Thymus (tissue), 11 donors: ENCODE data around the gene OR10G3. TPM values are rescaled to one million over a fixed set of nuclear protein-coding genes. Genes with fewer than 3 reads are reported as not detected.
A peak's percentile ranks its signal among the peaks of the same experiment; 100 is the strongest.

Experiments
- DNase-seq, 9 donors: peaks; one replicate each; pipeline ENCODE4 v3.0.0-alpha.2; 2013; ENCODE audit warnings: low spot score in 9 of 9, low read depth in 6 of 9, missing footprints in 1 of 9
- H3K27ac ChIP-seq, 2 donors: one replicate each; pipeline ENCODE4 v1.5.1; 2013; ENCODE audit warnings: control low read depth in 1 of 2, low read depth in 1 of 2, low read length in 1 of 2, mild to moderate bottlenecking in 1 of 2, moderate library complexity in 1 of 2
- H3K27me3 ChIP-seq, 2 donors: one replicate each; pipeline ENCODE4 v1.5.1; 2013; ENCODE audit warnings: low read length in 1 of 2; ENCODE audit not compliant: control insufficient read depth in 2 of 2, insufficient read depth in 1 of 2
- H3K36me3 ChIP-seq, 2 donors: one replicate each; pipeline ENCODE4 v1.5.1; 2013; ENCODE audit warnings: low read length in 1 of 2, mild to moderate bottlenecking in 1 of 2, moderate library complexity in 1 of 2; ENCODE audit not compliant: control insufficient read depth in 2 of 2, insufficient read depth in 2 of 2
- H3K4me1 ChIP-seq, 2 donors: one replicate each; pipeline ENCODE4 v1.5.1; 2013; ENCODE audit warnings: low read length in 2 of 2; ENCODE audit not compliant: control insufficient read depth in 2 of 2, insufficient read depth in 2 of 2
- H3K4me3 ChIP-seq, 2 donors: one replicate each; pipeline ENCODE4 v1.5.1; 2013; ENCODE audit warnings: low read length in 2 of 2, control low read depth in 1 of 2, mild to moderate bottlenecking in 1 of 2
- H3K9me3 ChIP-seq, 2 donors: one replicate each; pipeline ENCODE4 v1.5.1; 2013; ENCODE audit warnings: low read length in 1 of 2, mild to moderate bottlenecking in 1 of 2; ENCODE audit not compliant: control insufficient read depth in 2 of 2, insufficient read depth in 1 of 2
- WGBS: extraction: QIAGEN DNeasy Blood & Tissue Kit; methylation state at CpG from one replicate; pipeline ENCODE4 v1.1.7; 2013; 5-methylcytosine and 5-hydroxymethylcytosine counted together
- polyA plus RNA-seq: library from polyadenylated mRNA; stranded (reverse); fragments of 200-250 nt; gene quantifications from one replicate; pipeline ENCODE4 v1.2.3, GENCODE V29; 2013
- total RNA-seq: library from RNA; stranded (reverse); fragments of 120-200 nt; gene quantifications from one replicate; pipeline ENCODE4 v1.2.4, GENCODE V29; 2013
- donor health status: healthy.

OR10G3 gene
- total and polyA plus RNA-seq, 2 donors: 0.07 TPM; not detected in 1

DNA sequence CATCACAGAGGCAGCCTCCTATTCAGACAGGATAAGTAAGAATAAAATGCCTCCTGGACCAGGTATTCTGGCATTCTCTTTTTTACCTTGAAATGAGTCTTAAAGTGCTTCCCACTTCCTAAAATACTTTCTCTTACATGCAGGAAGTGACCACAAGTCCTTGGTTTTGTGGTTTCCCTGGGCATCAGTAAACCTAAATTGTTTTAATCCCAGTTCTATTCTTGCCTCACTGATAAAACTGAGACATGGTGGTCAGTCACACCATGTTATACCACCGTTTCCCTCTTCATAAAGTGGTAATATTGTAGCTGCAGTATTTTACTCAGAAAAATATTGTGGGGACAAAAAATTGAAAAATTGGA lies 52.6 kb downstream of the OR10G3 start:
- Histone ChIP-seq H3K27me3 (no peaks in the 10 kb centered on the region), H3K4me1 (peaks cover 8 to 20% of the 10 kb centered on the region in 2 donors), H3K4me3 (no peak overlapping the region), H3K36me3 (peaks cover 0 to 3% of the 10 kb centered on the region in 2 donors), H3K9me3 (no peaks in the 10 kb centered on the region), H3K27ac (peak overlapping the region in 1 of 2 donors; percentile 78)
- DNase-seq: no peak
- WGBS: 52% methylated on average over 1 of the region's 1 CpG

DNA sequence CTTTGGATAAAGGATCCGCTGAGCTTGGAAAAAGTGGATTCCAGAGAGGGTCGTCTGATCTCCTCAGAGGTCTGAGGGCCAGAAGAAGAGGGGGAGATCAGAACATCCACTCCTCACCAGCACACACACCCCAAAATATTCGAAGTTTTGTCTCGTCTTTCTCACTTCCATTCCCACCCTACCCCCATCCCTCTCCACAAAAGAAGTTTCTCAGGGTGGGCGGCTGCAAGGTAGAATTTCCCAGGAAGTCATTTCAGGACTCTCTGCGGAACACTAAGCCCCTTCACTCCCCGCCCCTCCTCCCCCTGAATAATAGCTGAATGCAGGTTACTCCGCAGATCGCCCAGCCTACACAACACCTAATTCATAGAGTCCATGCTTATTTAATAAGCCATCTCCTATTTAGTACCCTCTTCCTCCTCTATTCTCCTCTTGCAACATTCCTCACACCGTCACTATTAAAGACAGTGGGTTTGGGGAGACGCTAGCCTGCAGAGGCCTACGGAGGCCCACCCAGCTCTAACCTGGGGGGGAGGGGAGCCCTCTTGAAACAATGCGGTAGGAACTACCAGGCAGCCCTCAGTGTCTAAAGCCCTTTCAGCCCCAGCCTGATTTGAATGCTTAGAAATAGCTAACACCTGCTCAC lies 53.1 kb downstream of the OR10G3 start:
- Histone ChIP-seq H3K4me3 (peak overlapping the region; percentile 72 to 87), H3K27me3 (no peaks in the 10 kb centered on the region), H3K27ac (peak overlapping the region; percentile 78 to 80), H3K36me3 (peaks cover 0 to 3% of the 10 kb centered on the region in 2 donors), H3K9me3 (no peaks in the 10 kb centered on the region), H3K4me1 (peaks cover 8 to 20% of the 10 kb centered on the region in 2 donors)
- WGBS: 18% methylated on average over 13 of the region's 13 CpGs
- peak in 5 of 9 donors; percentile 11 to 73 (median 46) for DNase-seq

- peak; percentile 67 to 92 (median 82) for DNase-seq
- Histone ChIP-seq H3K4me1 (peaks cover 8 to 20% of the 10 kb centered on the region in 2 donors), H3K9me3 (no peaks in the 10 kb centered on the region), H3K4me3 (peak within 1 kb of the TSS; percentile 72 to 87), H3K27ac (peak within 1 kb of the TSS; percentile 78 to 80), H3K36me3 (peaks cover 0 to 3% of the 10 kb centered on the region in 2 donors), H3K27me3 (no peaks in the 10 kb centered on the region)
- under 1% methylated on average over 43 of the region's 43 CpGs for WGBS
Measured at GRCh38 chr14:21525962-21526671, 53.8 kb downstream of the OR10G3 start, which contains the start of gene SALL2. TSS of gene SALL2 (minus strand) at chr14:21526346. CDS start at chr14:21526127, 219 bp downstream.

DNA sequence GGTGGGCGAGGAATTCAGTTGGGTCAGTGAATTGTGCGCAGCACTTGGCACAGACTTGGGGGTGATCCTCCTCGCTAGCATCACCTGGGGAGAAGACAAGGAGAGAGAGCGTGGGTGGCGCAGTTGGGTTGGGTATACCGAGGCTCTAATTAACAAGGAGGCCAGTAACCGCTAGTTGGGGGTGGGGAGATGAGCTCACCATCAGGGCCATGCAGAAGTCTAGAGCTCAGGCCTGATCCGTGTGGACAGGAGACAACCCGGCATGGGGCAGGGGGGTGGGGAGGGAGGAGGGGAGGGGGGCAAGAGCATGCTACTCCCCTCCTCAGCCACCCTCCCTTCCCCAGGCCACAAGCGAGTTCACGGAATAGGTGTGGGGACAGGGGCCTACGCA lies 54.3 kb downstream of the OR10G3 start:
- WGBS: 57% methylated on average over 12 of the region's 12 CpGs
- H3K27ac ChIP-seq: no peak overlapping the region
- peak in 1 of 9 donors; percentile 24 for DNase-seq

GRCh38 chr14:21524575-21525490 lies 55.0 kb downstream of the OR10G3 start:
- H3K27me3 ChIP-seq: no peaks in the 10 kb centered on the region
- H3K27ac ChIP-seq: no peak overlapping the region
- WGBS: 98% methylated on average over 18 of the region's 18 CpGs
- peak overlapping the region in 1 of 2 donors; percentile 72 for H3K4me3 ChIP-seq
- peaks cover 0 to 3% of the 10 kb centered on the region in 2 donors for H3K36me3 ChIP-seq
- H3K4me1 ChIP-seq: peaks cover 8 to 20% of the 10 kb centered on the region in 2 donors
- no peaks in the 10 kb centered on the region for H3K9me3 ChIP-seq
- no peak for DNase-seq

More for the DNA sequence above, 54.3 kb downstream of the OR10G3 start:
- Histone ChIP-seq H3K9me3 (no peaks in the 10 kb centered on the region), H3K4me3 (peak overlapping the region; percentile 72 to 87), H3K27me3 (no peaks in the 10 kb centered on the region), H3K36me3 (peaks cover 0 to 3% of the 10 kb centered on the region in 2 donors), H3K4me1 (peaks cover 8 to 20% of the 10 kb centered on the region in 2 donors)

DNA sequence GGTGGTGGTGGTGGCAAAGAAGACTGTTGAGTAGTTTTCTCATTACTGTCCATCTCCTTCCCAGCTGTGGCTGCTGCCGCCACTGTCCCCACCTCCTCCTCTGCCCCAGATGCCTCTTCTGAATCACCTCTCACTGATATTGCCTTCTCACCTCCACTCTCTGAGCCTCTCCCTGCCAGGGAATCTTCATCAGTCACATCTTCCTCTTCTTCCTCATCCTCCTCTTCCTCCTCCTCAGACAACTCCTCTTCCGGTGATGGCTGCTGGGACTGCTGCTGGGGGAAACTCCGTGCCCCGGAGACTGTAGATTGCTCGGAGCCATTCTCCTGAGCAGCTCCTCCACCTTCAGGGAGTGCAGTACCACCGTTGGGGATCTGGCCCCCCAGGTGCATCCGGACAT lies 56.7 kb downstream of the OR10G3 start:
- Histone ChIP-seq H3K4me3 (no peak overlapping the region), H3K36me3 (peaks cover 0 to 3% of the 10 kb centered on the region in 2 donors), H3K9me3 (no peaks in the 10 kb centered on the region), H3K27ac (no peak overlapping the region), H3K4me1 (peaks cover 8 to 20% of the 10 kb centered on the region in 2 donors), H3K27me3 (no peaks in the 10 kb centered on the region)
- WGBS: 82% methylated on average over 7 of the region's 7 CpGs
- no peak for DNase-seq

- H3K4me1 ChIP-seq: peaks cover 0 to 9% of the 10 kb centered on the region in 2 donors
- WGBS: 96% methylated on average over 2 of the region's 2 CpGs
- no peak for DNase-seq
- H3K9me3 ChIP-seq: no peaks in the 10 kb centered on the region
- peaks cover 0 to 3% of the 10 kb centered on the region in 2 donors for H3K36me3 ChIP-seq
- no peaks in the 10 kb centered on the region for H3K27me3 ChIP-seq
- no peak overlapping the region for H3K27ac ChIP-seq
- no peak overlapping the region for H3K4me3 ChIP-seq
Measured at GRCh38 chr14:21521501-21521900, 58.4 kb downstream of the OR10G3 start.

DNA sequence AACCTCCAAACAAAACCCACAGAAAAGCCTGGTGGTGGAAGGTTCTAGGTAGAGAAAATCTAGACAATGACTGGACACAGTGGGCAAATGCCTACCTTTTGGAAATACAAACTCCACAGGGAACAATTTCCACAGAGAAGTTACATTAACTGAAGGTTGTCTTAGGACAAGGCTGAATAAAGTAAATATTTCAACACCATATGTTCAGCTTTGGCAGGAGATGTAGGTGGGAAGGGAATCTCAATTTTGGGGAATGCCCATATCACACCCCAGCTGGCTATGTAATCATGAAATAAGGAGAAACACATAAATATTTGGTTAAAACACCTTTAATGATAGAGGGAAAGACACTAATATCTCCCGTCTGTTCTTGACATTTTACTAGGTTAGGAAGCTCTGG lies 59.1 kb downstream of the OR10G3 start:
- Histone ChIP-seq H3K9me3 (no peaks in the 10 kb centered on the region), H3K4me1 (peaks cover 0 to 7% of the 10 kb centered on the region in 2 donors), H3K4me3 (no peak overlapping the region), H3K27me3 (no peaks in the 10 kb centered on the region), H3K27ac (no peak overlapping the region), H3K36me3 (peaks cover 0 to 3% of the 10 kb centered on the region in 2 donors)
- 97% methylated on average over 1 of the region's 1 CpG for WGBS
- no peak for DNase-seq
